IPS-18c (cell line): ENCODE data around the gene UNC79.

Experiments
- H3K4me3 ChIP-seq: 2 replicates; pipeline ENCODE4 v1.7.0; 2013; ENCODE audit warnings: low read depth, mild to moderate bottlenecking, low read length, moderate library complexity; ENCODE audit not compliant: insufficient read depth
- H3K9me3 ChIP-seq: one replicate; pipeline ENCODE4 v1.6.1; 2013; ENCODE audit warnings: mild to moderate bottlenecking, low read length, moderate library complexity; ENCODE audit not compliant: control insufficient read depth, insufficient read depth

The UNC79 gene

DNA sequence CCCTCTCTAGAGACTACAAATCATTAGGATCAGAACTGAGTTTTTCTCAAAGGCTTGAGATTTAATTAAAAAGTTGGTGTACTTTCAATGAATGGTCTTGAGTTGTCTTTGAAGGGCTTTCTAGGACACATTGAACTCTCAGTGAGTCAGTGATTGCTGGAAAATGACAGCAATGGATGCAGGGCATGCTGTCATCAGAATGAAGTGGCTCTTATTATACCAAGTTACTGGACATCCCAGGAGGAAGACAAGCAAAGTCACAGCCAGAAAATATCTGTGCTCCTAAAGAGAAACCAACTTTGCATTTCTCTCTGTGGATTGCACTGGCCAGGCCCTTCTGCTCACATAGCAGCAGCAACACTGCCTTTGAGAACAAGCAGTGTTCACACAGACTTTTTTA is 244.9 kb downstream of the UNC79 start:
- no peaks in the 10 kb centered on the region for H3K9me3 ChIP-seq
- no peak overlapping the region for H3K4me3 ChIP-seq

DNA sequence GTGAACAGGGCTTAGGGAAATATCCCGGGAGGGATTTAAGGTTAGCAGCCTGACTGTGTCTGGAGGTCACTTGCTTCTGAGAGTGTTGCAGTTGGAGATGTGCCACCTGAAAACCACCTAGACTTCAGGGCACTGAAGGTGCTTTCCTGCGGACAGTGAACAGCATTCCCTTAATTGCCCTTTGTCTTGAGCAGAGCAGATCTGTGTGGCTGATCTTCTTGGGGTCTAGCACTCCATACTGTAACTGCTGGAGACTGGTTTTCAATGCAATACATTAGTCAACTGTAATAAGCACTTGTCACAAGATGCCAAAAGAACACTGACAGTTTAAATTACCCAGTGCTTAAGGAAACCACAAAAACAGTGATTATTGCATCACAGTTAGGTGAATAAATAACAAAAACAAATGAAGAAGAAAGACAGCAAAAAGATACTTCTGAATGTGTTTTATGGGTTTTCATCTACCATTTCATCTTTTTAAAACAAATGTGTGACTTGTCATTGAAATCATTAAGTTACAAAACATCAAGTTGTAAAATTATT is 245.7 kb downstream of the UNC79 start:
- no peaks in the 10 kb centered on the region for H3K9me3 ChIP-seq

DNA sequence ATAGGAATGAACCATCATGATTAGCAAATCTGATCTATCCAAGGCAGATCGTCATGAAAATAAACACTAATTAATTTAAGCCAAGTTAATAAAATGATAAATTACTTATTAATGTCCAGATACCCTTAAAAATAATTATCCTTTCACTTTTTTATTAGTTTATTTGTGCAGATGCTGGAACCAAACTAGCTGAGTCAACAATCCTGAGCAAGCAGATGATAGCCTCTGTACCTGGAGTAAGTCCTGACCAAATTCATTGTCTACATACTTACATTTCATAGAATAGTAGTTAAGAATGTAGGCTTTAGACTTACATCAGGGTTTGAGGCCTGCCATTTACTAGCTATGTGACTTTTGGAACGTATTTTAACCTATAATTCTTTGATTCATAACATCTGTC is 251.7 kb downstream of the UNC79 start:
- no peak overlapping the region for H3K4me3 ChIP-seq
- H3K9me3 ChIP-seq: no peaks in the 10 kb centered on the region

More for the DNA sequence above, 245.7 kb downstream of the UNC79 start:
- no peak overlapping the region for H3K4me3 ChIP-seq

DNA sequence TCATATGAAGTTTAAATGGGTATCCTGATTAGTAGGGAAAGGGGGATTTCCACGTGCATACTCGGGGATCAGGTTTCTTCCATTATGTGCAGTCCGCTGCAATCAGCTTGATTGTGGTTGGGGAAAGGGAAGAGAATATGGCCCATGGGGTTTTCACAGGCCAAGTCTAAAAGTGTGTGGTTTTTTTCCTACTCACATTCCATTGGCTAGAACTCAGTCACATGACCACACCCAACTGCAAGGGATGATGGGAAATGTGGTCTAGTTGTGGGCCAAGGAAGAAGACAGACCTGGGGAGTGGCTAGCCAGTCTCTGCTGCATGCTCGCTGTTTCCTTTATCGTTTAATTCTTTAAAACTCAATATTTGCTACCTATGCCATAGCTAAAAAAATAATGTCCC is 252.5 kb downstream of the UNC79 start:
- Histone ChIP-seq H3K9me3 (no peaks in the 10 kb centered on the region), H3K4me3 (no peak overlapping the region)

DNA sequence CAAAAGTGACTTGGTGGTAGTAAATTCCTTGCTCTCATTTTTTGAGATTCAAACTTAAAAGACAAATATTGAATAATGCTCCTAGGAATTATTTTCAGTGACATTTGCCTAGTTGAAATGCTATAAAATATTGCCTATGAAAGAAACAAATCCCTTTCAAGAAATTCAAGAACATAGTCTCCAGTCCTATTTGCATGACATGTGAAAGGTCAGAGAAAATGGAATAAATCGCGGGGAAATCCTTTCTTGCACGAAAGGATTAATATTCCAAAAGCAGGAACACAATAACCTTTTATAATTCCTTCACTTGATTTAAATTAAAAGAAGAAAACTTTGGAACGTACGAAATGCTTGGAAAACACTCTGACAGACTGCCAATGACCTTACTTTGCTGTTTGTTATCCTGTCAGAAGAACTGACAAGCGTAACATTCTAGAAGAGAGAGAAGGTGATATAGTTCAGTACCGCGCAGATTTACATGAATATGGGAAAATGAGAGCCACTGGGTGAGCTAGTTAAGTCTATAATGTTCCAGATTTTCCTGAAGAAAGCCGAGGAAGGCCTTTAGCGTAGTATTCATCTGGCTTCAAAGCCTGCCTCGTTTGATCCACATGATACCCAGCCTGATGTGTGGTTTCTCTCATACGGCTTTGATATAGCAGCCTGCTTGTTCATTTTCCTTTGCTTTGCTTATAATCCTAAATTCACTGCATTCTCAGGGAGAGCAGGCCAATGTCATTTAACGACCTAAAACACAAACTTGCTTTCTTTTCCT is 254.6 kb downstream of the UNC79 start:
- no peaks in the 10 kb centered on the region for H3K9me3 ChIP-seq
- no peak overlapping the region for H3K4me3 ChIP-seq

DNA sequence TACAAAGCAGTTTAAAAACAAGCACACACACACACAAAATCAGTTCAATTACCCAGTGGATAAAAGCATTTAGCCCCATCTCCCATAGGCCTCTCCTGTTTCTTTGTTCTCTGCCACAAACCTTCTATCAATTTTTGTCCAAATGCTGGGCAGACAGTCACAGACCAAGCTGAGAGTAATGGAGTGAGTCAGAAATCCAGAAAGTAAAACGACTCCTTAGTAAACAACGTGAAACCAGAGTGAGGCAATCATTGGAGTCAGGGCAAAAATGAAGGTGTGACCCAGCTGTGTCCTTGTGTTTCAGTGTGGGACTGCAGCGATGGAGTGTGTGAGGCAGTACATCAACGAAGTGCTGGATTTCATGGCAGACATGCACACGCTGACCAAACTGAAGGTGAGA is 255.5 kb downstream of the UNC79 start:
- Histone ChIP-seq H3K9me3 (no peaks in the 10 kb centered on the region), H3K4me3 (no peak overlapping the region)

DNA sequence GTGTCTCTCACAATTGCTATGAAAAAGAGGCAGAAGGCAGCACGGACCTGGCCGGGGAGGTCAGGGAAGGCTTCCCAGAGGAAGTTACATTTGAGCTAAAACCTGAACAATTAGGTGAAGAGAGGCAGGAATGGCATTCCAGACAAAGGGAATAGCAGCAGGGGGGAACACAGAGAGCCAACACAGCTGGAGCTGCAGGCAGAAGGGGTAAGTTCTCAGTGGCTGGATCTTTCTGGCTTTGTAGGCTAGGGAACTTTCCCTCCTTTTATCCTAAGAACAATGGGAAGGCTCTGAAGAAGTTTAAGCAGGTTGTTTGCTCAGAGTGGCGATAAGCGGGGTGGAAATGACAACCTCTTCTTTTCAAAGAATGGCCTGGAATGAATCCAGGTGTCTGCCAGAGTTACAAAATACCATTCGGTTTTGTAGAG is 257.5 kb downstream of the UNC79 start:
- no peak overlapping the region for H3K4me3 ChIP-seq

DNA sequence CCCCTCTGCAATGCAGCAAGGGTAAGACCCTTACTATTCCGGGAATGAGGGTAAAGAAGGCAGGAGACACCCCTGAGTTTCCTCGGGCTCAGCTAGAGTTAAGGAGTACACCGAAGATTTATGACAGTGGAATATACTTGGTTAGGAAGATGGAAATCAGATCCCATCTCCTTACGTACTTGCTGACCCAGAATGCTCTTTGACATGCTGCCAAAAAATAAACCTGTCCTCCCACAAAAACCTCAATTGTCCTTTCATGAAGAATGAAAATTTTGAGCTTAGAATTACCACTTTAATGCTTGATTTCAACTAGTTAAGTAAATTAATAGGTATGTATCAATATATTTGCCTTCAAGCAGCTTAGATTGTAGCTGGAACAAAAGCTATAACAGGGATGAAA is 258.1 kb downstream of the UNC79 start:
- Histone ChIP-seq H3K4me3 (no peak overlapping the region), H3K9me3 (no peaks in the 10 kb centered on the region)

More for the DNA sequence above, 257.5 kb downstream of the UNC79 start:
- H3K9me3 ChIP-seq: no peaks in the 10 kb centered on the region

DNA sequence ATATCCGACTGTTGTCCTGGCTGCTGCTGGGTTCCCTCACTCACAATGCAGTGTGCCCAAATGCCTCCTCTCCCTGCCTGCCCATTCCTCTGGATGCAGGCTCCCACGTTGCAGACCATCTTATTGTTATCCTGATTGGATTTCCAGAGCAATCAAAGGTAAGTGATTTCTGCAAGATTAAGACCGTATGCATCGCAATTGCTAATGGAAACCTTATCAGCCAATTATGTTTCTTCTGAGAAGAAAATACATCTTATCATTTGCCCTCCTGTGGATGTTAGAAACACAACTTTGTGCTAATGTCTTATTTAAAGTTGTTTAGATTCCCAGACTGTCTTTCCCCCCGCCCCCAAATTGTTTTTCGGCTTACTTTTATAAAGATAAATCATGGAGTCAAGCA is 259.4 kb downstream of the UNC79 start:
- Histone ChIP-seq H3K9me3 (no peaks in the 10 kb centered on the region), H3K4me3 (no peak overlapping the region)

DNA sequence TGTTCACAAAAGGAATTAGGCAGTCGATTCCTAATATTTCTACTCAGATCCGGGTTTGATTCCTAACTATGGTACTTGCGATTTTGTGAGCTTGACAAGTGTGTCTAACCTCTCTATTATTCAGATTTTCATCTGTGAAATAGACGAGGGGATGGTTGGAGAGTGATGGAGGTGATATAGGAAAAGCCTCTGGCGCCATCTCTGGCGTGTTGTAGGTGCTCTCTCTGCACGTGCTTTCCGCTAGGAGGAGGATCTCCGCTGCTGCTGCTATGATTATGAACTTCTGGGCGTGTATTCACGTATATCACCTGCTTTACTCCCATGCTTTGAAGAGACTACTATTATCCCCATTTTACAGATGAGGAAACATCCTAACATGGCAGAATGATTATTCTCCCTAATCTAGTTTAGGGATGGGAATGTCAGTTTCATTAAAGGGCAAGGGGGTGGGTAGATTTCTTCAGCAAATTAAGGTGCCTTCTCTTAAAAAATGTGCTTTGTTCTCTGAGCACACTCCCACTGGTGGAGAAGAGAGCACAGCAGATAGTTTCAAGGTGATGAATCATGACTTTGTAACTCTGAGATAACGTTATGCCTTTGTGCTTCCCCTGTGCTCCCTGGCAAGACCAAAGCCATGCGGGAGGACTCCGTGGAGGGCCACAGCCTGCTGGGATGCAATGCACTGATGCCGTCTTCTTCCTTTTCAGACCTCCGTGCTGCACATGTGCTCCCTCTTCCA is 260.5 kb downstream of the UNC79 start:
- no peaks in the 10 kb centered on the region for H3K9me3 ChIP-seq
- H3K4me3 ChIP-seq: no peak overlapping the region

DNA sequence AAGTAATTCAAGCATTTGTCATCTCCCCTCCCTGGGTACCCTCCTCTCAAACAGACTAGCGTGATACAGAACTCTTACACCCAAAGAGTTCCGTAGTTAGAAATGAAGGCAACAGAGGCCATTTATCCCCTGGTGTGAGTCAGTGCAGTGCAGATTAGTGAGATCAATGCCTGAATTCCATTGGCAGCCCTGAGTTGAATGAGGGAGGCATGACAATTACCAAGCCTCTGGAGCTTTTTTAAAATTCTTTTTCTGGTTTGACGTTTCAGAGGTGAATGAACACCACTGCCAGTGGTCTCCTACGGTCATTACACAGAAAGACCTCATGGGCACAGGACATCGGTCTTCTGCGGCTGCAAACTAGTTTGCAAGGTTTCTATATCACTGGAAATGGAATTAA is 263.2 kb downstream of the UNC79 start:
- Histone ChIP-seq H3K4me3 (no peak overlapping the region), H3K9me3 (no peaks in the 10 kb centered on the region)

DNA sequence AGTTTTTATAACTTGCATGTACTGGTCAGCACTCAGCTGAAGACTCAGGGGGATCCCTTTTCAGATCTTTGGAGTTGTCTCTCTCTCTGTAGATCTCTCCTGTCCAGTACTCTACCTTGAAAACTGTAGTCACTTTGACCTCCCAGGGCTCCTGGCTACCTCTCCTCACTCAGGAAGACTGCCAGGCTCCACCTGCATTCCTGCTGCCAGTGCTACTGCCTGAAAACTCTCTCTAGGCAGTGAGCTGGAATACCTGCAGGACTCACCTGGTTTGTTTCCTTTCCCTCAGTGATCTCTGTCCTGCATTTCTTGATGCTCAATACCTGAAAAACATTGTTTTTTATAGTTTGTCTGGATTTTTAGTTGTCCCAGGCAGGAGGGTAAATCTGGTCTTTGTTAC is 270.2 kb downstream of the UNC79 start:
- Histone ChIP-seq H3K4me3 (no peak overlapping the region), H3K9me3 (no peaks in the 10 kb centered on the region)

DNA sequence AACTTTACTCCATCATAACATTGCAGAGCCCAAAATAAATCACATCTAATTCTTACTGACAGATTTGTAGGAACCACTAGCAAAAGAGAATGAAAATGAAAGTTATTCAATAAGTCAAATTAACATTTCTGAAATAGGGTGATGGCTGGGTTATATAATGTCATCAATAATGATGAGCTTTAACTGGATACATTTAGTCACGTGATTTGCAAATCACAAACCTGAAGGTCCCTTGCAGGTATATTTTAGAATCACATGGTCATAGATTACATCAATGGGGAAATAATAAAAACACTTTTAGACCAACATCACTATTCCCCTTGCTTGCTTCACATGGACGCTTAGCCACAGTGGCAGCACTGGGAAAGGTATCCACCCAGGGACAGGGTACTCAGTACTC is 270.8 kb downstream of the UNC79 start:
- H3K4me3 ChIP-seq: no peak overlapping the region
- H3K9me3 ChIP-seq: no peaks in the 10 kb centered on the region

DNA sequence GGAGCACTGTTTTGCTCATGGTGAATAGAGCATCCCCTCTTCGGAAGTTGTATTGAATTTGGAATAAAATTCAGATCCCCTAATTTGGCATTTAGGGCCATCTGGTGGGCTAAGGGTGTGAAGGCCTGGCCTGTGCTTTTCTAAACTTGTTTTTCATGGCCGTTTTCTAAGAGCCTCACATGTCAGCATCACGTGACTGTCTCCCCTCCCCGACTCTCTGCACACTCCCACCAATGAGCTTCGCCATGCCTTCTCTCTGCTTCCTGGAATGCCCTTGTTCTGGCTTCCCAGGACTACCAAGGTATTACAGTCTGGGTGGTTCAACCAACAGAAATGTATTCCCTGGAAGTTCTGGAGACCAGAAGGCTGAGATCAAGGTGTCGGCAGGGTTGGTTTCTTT is 272.2 kb downstream of the UNC79 start:
- no peak overlapping the region for H3K4me3 ChIP-seq
- H3K9me3 ChIP-seq: no peaks in the 10 kb centered on the region

DNA sequence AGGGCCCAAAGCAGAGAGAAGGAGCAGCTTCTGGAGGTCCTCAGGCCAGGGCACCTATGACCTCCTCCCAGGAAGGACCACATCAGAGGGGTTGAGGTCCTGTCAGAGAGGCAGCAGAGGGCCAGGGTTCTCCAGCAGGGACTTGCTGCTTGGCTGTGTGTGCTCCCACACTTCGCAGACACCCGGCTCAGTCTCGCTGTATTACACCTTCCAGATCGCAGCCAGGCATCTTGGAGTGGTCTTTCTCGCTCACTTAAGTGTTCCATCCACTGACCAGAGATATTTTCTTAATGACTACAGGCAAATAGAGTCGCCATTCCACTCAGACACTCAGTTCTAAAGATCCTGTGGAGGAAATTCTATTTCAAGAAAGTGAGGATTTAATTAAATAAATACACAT is 273.2 kb downstream of the UNC79 start:
- H3K4me3 ChIP-seq: no peak overlapping the region

DNA sequence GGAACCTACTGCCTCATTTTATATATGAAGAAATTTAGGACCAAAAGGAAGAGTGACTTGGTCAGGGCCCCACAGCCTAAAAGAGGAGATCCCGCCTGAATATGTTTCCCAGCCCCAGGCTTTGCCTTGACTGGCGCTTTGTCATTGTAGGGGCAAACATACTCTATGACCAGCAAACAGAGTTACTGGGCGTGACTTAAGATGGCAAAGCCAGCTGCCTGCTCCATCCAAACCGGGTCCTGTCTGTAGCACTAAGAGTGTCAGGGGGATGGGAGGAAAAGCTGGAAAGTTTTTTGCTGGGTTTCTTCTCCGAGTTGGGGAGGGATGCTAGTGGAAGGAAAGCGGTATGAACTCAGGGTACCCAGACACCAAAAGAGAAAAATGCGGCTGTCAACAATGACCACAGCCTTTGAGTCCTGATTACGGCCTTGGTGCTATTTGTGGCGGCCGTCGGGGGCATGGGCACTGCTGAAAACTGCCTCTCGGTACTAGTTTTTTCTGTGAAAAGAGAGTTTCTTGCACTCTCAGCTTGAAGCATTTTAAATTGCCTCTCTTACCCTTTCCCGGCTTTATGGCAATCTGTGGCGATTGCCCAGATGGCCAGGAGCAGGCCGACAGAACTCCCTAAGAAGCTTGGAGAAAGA is 274.9 kb downstream of the UNC79 start:
- Histone ChIP-seq H3K9me3 (no peaks in the 10 kb centered on the region), H3K4me3 (no peak overlapping the region)

More for the DNA sequence above, 273.2 kb downstream of the UNC79 start:
- no peaks in the 10 kb centered on the region for H3K9me3 ChIP-seq

DNA sequence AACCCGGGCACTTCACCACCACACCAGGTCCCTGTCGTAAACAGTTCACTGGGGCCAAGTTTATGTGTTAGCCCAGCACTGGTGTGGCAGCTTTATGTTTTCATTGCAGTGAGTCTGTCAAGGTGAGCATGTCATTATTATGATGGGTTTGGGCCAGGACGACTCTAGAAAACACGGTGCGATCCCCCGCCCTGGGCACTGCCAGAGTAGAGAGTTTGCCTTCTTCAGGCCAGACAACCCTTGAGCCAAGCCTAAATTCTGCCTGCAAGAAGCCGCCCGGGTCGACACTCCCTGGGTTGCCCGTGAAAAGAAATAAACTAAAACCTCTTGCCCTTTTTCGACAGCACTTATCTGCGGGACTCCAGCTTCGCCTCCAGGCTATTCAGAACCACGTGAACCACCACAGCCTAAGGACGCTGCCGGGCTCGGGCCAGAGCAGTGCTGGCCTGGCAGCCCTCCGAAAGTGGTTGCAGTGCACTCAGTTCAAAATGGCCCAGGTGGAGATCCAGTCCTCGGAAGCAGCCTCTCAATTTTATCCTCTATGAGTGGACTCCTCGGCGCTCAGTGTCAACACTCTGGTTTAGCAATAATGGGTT is 275.7 kb downstream of the UNC79 start:
- Histone ChIP-seq H3K9me3 (no peaks in the 10 kb centered on the region), H3K4me3 (no peak overlapping the region)
